Activated T-helper 17 cell treated with anti-CD3 and anti-CD28 coated beads, Interleukin-2, amount 50 U/mL, for 72 hours (primary cell): Measurements from ENCODE around the gene SOX21. TPM values are rescaled to one million over a fixed set of nuclear protein-coding genes. Genes with fewer than 3 reads are reported as not detected.
A peak's percentile ranks its signal among the peaks of the same experiment; 100 is the strongest.

Experiments used
- ATAC-seq: fragments of 150-1000 bp; cut with Tn5 transposase; replicated peaks from 2 replicates; pipeline ENCODE4 v1.10.0; 2021; ENCODE audit warnings: mild to moderate bottlenecking, moderate library complexity
- H3K27ac Mint-ChIP-seq: one replicate; pipeline ENCODE4 v1.8.0; 2022; ENCODE audit warnings: mixed read lengths
- H3K27me3 Mint-ChIP-seq: one replicate; pipeline ENCODE4 v1.8.0; 2022; ENCODE audit warnings: mixed read lengths
- H3K36me3 Mint-ChIP-seq: one replicate; pipeline ENCODE4 v1.8.0; 2022; ENCODE audit warnings: low read depth, mild to moderate bottlenecking, mixed read lengths
- H3K4me1 Mint-ChIP-seq: one replicate; pipeline ENCODE4 v1.8.0; 2022; ENCODE audit warnings: mixed read lengths
- H3K4me3 Mint-ChIP-seq: one replicate; pipeline ENCODE4 v1.8.0; 2022; ENCODE audit warnings: mild to moderate bottlenecking, mixed read lengths
- H3K9me3 Mint-ChIP-seq: one replicate; pipeline ENCODE4 v1.8.0; 2022; ENCODE audit warnings: mixed read lengths
- total RNA-seq, 2 donors: library from RNA; stranded (reverse); gene quantifications; one replicate each; pipeline ENCODE4 v1.2.3, GENCODE V29; 2022

SOX21 gene
- total RNA-seq, 2 donors from 2014 or later, result not detected

DNA sequence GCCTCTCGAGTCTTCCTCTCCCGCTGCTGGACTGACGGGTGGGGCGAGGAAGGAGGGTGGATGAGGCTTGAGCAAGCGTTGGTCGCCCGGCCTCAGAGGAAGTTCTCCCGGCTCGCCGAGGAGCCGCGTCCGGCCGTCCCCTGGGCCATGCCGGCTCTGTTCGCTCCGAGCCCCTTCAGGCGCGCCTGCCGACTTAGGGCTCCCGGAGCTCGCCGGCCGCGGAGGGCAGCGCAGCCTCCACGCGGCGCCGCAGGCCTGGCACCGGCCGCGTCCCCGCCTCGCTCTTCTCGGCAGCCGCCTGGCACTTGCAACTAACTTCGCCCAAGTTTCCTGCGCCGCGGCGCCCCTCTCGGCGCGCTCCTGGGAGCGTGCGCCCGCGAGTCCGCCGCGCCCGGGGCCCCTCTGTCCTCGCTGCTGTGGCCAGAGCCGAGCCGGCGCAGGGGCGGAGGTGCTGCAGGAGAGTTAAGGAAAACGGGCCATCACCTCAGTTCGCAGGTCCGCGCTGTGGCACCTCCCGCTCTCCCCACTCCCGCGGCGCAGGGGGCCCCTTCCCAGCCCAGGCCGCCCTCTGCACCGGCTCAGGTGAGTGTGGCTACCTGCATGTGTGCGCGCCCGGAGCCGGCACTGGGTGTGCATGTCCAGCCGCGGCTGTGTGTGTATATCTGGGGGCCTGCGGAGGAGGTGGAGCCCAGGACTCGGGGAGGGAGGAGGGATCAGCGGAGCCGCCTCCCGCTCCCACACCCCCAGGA lies 641 bp upstream of the SOX21 start:
- Mint-ChIP-seq H3K36me3 (peaks cover 5% of the 10 kb centered on the region), H3K4me3 (peak overlapping the region; percentile 51), H3K27me3 (peaks cover 68% of the 10 kb centered on the region), H3K9me3 (no peaks in the 10 kb centered on the region), H3K4me1 (no peaks in the 10 kb centered on the region), H3K27ac (no peak overlapping the region)
- ATAC-seq, result no peak

DNA sequence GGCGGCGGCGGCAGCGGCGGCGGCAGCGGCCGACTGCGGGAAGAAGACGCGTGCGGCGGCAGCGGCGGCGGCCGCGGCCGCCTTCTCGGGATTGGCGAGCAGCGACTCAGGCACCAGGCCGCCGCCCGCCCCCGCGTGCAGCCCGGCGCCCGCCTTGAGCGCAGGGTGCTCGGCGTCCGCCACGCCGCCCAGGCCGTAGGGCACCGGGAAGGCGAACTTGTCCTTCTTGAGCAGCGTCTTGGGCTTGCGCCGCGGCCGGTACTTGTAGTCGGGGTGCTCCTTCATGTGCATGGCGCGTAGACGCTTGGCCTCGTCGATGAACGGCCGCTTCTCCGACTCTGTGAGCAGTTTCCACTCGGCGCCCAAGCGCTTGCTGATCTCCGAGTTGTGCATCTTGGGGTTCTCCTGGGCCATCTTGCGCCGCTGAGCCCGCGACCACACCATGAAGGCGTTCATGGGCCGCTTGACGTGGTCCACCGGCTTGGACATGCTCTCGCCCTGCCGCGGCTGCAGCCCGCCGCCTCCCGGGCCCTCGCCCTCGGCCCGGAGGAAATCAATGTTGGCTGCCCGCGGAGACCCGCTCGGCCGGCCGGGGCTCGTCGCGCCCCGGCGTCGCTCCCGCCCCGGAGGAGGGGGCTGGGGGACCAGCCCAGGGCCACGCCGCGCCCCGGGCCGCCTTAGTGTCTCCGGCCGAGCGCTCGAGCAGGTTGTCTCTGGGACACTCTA lies 621 bp downstream of the SOX21 start:
- H3K4me3 Mint-ChIP-seq, result peak overlapping the region; percentile 51
- peaks cover 67% of the 10 kb centered on the region for H3K27me3 Mint-ChIP-seq
- peaks cover 5% of the 10 kb centered on the region for H3K36me3 Mint-ChIP-seq
- ATAC-seq, result peak; percentile 16
- H3K4me1 Mint-ChIP-seq, result no peaks in the 10 kb centered on the region
- no peak overlapping the region for H3K27ac Mint-ChIP-seq
- no peaks in the 10 kb centered on the region for H3K9me3 Mint-ChIP-seq

DNA sequence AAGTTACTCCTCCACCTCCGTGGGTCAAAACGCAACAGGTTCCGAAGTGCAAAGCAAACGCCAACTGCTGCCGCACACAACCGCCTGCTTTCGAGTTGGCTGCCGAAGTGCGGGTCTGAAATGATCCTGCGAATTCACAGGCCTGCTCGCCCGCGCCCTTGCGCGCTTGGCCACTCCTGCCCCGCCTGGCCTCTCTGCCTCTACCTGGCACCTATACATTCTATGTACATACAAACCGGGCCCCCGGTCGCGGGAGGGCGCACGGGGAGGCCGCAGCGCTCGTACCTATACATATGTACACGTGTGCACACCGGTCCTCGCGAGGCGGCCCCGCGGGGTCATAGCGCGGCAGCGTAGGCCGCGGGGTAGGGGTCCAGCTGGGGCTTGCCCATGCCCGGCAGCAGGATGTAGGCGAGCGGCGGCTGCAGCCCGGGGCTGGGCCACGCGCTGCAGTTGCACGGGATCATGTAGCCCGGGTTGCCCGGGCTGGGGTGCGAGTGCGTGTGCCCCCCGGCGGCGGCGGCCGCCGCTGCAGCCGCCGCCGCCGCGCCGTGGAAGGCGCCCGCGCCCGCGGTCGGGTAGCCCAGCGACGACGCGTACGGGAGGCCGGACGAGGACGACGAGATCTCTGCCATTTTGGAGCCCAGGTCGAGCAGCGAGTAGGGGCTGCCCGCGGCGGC lies 1.3 kb downstream of the SOX21 start:
- peak; percentile 21 for ATAC-seq
- H3K4me1 Mint-ChIP-seq, result no peaks in the 10 kb centered on the region
- no peaks in the 10 kb centered on the region for H3K9me3 Mint-ChIP-seq
- H3K36me3 Mint-ChIP-seq, result peaks cover 5% of the 10 kb centered on the region
- H3K27me3 Mint-ChIP-seq, result peaks cover 67% of the 10 kb centered on the region
- H3K4me3 Mint-ChIP-seq, result peak overlapping the region; percentile 46
- no peak overlapping the region for H3K27ac Mint-ChIP-seq

DNA sequence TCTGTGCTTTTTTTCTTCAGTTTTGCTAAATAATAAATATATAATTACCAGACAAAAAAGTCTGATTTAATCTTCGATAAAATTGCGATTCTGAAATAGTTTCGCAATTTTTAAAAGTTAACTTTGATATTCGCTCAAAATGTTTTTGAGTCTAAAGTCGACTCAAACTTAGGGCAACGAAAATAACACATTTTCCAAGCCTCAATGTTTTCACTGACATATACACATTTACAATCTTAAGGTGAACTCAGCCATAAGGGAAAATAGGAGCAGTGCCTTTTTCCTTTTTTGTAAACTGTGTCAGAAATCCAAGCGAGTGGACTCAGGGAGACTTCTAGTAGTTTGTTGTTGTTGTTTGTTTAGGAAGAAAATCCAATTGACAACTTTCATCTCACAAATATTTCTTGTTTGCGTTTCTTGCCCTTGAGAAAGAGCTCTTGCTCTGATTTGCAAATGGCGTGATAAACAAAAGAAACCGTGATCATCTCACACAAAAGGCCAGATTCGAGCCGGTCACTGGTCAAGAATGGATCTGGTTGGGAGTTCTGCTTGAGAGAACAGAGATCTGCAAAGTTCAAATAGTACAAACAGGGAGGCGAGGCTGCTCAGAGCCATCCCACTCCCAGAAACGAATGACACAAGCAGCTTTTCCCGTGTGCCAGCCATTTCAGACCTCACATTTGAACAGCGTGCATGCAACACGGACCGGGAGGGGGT lies 2.1 kb downstream of the SOX21 start:
- Mint-ChIP-seq H3K36me3 (peaks cover 5% of the 10 kb centered on the region), H3K27me3 (peaks cover 67% of the 10 kb centered on the region), H3K9me3 (no peaks in the 10 kb centered on the region), H3K4me3 (peak overlapping the region; percentile 46), H3K4me1 (no peaks in the 10 kb centered on the region), H3K27ac (no peak overlapping the region)
- ATAC-seq, result no peak

DNA sequence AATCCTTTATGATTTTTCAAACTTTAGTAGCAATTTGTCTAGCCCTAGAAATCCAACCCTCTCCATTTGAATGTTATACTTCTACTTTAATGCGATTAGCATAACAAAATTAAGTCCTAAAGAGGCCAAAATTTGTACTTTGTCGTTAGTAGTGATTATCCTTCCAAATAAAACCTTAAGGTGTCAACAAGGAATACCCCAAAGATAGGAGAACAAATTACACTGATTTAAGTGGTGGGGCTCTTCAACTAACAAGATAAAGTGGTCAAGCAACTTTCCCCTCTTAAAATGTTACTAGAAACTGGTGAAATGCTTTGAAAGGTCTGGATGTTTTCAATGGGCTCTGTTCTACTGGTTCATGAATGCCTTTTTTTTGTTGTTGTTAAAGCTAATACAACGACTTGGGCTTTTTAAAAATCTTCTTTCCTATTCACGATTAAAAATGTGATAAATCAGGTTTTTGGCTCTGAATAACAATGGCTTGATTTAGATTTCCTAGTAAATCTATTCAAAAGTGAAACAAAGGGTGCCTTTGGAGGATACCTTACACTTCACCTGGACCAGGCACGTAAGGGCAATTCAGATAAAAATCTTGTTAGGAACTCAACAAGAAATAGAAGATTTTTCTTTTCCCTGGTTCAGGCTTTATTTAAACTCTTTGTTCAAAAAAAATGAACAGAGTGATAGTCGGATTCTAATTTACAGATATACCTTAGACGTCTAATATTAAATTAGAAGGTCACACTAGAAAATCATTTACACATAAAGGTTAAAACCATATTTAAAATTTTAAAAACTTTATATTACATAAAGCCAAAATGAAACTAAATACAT lies 3.1 kb downstream of the SOX21 start:
- Mint-ChIP-seq H3K9me3 (no peaks in the 10 kb centered on the region), H3K36me3 (peaks cover 6% of the 10 kb centered on the region), H3K4me3 (no peak overlapping the region), H3K27ac (no peak overlapping the region), H3K27me3 (peaks cover 66% of the 10 kb centered on the region), H3K4me1 (no peaks in the 10 kb centered on the region)
- no peak for ATAC-seq

DNA sequence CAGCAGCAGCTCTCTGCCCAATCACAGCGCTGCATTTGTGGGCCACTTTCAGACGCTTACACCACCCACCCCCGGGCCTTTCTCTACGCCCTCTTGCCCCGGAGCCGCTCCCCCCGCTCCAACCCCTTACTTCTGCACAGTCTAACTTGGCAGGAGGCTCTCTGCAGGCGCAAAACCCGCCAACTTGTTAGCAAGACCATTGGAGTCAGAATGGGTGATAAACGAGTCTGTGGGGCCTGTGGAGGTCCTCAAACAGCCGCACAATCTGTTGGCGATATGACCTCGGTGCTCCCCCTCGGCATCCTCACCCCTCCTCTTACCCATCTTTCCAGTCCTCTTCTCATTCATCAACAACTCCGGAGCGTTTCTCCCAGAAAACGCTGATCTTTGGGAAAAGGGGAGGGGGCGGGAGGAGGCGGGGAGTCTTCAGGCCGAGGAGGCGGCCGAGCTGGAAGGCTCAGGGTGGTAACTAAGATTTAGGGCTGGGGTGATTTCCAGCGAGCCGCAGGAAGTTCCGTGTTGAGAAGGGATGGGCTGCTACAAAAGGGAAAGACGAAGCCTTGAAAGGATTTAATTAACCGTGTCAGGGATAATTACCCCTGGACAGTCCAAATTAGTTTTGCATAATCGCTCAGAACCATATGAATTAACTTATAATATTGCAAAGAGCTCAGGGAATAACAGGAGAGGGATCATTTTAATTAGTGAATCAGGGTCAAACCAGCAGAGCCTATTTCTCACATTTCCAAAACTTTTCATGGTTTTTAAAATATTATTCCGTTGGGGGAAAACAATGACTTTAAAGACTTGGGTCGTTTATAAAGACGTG lies 4.1 kb downstream of the SOX21 start:
- H3K4me3 Mint-ChIP-seq, result peak overlapping the region; percentile 31

DNA sequence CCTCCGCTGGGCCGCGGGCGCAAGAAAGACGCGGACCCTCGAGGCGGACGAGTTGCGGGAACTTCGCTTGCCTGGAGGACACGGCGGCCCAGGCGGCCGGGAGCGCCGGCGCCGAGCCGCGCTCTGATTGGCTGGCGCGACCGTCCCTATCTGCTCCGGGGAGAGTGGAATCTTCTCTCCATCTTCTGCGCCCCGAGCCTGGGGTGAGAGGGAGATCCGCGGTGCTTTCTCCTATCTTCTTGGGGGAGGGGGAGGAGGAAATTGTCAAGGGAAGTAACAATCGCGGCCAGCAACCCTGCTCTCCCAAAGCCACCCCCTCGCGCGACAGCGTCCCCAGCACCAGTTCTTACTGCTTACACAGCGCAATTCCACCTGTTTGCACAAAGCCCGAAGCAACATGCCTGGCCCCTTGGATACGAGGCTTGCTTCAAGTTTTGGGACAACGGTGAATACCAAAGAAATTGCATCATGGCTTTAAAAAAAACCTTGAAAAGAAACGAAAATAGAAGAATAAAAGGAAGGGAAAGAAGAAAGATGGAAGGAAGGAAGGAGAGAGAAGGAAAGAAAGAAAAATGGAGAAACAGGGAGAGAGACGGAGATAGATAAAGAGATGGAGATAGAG lies 4.8 kb downstream of the SOX21 start:
- Mint-ChIP-seq H3K4me3 (peak overlapping the region; percentile 31), H3K4me1 (peaks cover 5% of the 10 kb centered on the region), H3K27ac (no peak overlapping the region), H3K36me3 (peaks cover 13% of the 10 kb centered on the region), H3K27me3 (peaks cover 73% of the 10 kb centered on the region), H3K9me3 (no peaks in the 10 kb centered on the region)
- no peak for ATAC-seq

More for the DNA sequence above, 4.1 kb downstream of the SOX21 start:
- H3K27ac Mint-ChIP-seq, result no peak overlapping the region
- H3K36me3 Mint-ChIP-seq, result peaks cover 13% of the 10 kb centered on the region
- peaks cover 5% of the 10 kb centered on the region for H3K4me1 Mint-ChIP-seq
- ATAC-seq, result no peak
- no peaks in the 10 kb centered on the region for H3K9me3 Mint-ChIP-seq
- peaks cover 68% of the 10 kb centered on the region for H3K27me3 Mint-ChIP-seq

DNA sequence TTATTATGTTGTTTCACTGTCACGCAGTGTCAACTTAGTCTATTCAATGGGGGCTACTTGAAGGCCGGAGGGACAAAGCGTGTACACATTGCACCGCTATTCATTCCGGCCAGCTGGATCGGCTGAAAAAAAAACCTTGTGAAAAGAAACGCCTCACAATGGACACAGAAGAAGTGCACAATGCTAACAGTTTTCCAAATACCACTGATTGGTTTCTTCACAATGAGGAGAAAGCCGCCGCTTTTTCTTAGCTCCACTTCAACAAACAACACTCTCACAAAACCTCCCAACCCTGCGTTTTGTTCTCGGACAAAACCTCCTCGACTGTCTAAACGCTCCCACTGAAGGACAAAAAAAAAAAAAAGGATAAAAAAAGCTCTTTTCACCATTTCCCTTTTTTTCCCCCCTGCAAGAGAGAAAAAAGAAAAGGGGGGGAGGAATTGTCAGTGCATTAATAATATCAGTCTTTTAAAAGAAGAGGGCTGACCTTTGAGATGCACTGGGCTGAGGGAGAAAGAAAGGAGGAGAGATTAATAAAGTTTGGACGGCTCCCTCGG lies 5.4 kb downstream of the SOX21 start:
- Mint-ChIP-seq H3K4me3 (no peak overlapping the region), H3K4me1 (peaks cover 5% of the 10 kb centered on the region), H3K27me3 (peaks cover 74% of the 10 kb centered on the region), H3K27ac (no peak overlapping the region), H3K9me3 (no peaks in the 10 kb centered on the region), H3K36me3 (peaks cover 13% of the 10 kb centered on the region)
- no peak for ATAC-seq

DNA sequence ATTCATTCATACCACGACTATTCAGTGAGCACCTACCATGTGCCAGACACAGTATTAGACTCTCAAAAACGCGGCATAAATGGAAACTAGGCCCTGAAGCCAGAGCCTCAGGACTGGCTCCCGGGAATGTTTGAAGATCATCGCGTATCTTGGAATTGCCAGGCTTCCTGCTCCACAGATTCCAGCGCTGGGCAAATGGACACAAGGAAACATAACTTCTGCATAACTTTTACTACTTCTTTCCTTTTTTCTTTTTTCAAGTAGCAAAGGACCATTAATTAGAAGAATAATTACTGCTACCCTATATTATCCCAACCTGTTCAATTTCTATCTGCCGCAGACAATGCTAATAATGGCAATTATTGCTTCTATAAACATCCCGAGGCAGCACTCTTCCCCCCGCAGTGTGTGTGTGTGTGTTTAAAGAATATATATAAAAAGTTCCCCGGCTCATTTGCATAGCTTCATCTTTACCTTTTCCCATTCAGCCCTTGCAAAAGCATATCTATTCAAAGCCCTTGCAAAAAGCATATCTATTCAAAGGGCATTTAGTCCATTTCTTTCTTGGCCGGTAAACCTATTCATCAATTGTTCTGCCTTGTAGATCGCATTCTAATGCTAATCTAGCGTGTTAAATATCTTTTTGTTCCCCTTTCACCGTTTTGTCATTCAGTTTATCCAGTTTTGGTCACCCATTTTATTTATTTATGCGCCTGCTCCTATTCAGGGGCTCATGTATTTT lies 6.1 kb downstream of the SOX21 start:
- peaks cover 78% of the 10 kb centered on the region for H3K27me3 Mint-ChIP-seq
- H3K27ac Mint-ChIP-seq, result no peak overlapping the region
- H3K36me3 Mint-ChIP-seq, result peaks cover 13% of the 10 kb centered on the region
- H3K4me3 Mint-ChIP-seq, result no peak overlapping the region
- peaks cover 5% of the 10 kb centered on the region for H3K4me1 Mint-ChIP-seq
- ATAC-seq, result no peak
- H3K9me3 Mint-ChIP-seq, result no peaks in the 10 kb centered on the region

DNA sequence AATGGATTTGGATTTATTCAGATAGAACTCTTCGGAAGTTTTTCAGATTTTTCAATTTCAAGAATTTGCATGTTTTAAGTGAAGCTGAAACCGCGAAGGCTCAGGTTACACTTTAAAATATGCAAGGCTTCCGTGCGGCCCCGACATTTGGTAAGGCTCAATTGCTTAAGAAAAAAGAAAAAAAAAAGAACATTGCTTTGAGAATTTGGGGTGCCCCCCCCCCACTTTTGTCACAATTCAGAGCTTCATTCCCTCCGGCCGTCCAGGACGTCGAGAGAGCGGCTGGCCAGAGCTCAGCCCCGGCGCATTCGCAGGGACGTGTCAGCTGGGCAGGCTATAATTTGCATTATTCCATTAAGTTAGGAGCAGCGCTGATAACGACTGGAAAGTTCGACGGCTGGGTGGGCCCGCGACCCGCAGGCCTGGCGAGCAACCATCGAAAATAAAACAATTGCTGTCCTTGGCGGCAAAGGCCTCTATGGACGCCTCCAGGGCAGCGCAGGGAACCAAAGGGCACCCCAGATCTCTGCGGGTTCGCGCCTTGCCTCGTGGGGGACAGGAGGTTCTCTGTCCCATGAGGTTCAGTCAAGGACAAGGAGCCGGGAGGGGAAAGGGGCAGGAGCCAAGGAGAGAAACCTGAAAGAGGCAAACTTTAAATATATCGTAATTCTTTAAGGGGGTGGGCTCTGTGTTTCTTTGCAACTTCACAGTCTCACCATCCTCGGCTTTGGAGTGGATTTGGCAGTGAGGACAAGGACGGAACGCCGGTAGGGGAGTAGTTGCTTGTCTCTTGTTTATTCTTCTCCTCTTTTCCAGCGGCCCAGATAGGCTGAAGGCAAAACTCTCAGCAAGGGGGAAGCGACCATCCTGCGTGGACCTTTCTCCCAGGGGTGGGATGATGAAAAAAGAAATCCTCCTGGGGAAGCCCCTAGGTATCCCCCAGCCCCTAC lies 7.0 kb downstream of the SOX21 start:
- peaks cover 83% of the 10 kb centered on the region for H3K27me3 Mint-ChIP-seq
- peaks cover 11% of the 10 kb centered on the region for H3K36me3 Mint-ChIP-seq
- H3K4me3 Mint-ChIP-seq, result no peak overlapping the region
- no peak overlapping the region for H3K27ac Mint-ChIP-seq
- H3K9me3 Mint-ChIP-seq, result no peaks in the 10 kb centered on the region
- peaks cover 5% of the 10 kb centered on the region for H3K4me1 Mint-ChIP-seq
- ATAC-seq, result no peak

DNA sequence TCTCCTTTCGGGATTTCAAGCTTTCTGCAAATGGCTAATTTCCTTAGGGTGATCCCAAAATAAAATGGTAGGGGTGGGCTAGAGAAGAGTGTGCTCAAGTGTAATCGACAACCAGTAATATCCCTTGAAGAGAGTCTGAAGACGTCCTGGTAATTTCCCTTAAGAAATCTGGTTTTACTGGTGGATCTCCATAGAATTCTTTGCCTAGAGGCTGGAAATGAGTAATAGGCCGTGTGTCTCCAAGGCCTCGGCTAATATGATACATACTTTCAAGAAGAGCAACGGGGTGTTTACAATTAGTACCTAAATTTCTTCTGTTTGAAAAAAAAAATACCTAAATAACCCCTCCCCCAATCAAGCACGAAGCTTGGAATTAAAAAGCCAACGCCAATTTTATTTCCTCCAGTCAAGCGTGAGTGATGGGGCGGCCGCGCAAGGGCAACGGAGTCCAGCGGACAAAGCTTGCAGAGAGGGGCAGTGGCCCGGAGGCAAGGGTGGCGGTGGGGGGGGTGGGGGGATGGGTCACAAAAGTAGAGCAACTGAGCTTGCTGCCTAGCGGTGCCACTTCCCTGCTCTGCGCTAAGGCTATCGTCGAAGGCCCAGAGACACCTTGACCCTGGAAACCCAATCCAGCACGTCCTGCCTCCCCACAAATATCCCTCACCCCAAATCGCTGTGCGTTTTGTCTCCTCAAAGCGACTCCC lies 7.8 kb downstream of the SOX21 start:
- H3K27me3 Mint-ChIP-seq, result peaks cover 87% of the 10 kb centered on the region
- H3K9me3 Mint-ChIP-seq, result peaks cover 3% of the 10 kb centered on the region
- H3K36me3 Mint-ChIP-seq, result peaks cover 8% of the 10 kb centered on the region
- H3K27ac Mint-ChIP-seq, result no peak overlapping the region
- no peak for ATAC-seq
- peaks cover 5% of the 10 kb centered on the region for H3K4me1 Mint-ChIP-seq
- no peak overlapping the region for H3K4me3 Mint-ChIP-seq
